BJ (cell line): Measurements from ENCODE around the gene FCRL3. TPM values are rescaled to one million over a fixed set of nuclear protein-coding genes. Genes with fewer than 3 reads are reported as not detected.

Source experiments
- CTCF ChIA-PET: fragments of 350-600 bp; formaldehyde crosslinking; extraction: SDS; loops from one replicate; lab custom pipeline; 2021; ENCODE audit warnings: antibody characterized with exemption, inconsistent platforms; lab: Yijun Ruan, JAX
- POLR2A ChIA-PET: fragments of 300-600 bp; sonication (Branson Sonifier 250); formaldehyde crosslinking; extraction: SDS; loops from one replicate; lab custom pipeline; 2021; ENCODE audit warnings: antibody characterized with exemption; lab: Charles Lee
- DNase-seq: peaks from one replicate; pipeline ENCODE4 v3.0.0-alpha.2; 2011; ENCODE audit warnings: low read depth
- H3K27me3 ChIP-seq: 2 replicates; pipeline ENCODE4 v1.6.0; 2011; ENCODE audit warnings: low read length; ENCODE audit not compliant: control insufficient read depth, insufficient read depth
- H3K36me3 ChIP-seq: 2 replicates; pipeline ENCODE4 v1.5.1; 2011; ENCODE audit warnings: low read length; ENCODE audit not compliant: control insufficient read depth, insufficient read depth
- H3K4me3 ChIP-seq: 2 replicates; pipeline ENCODE4 v1.5.1; 2011; ENCODE audit warnings: low read depth, mild to moderate bottlenecking, control low read depth, low read length
- polyA plus RNA-seq: library from polyadenylated mRNA; depleted of rRNA; stranded (reverse); fragments of >200 nt; gene quantifications from 2 replicates; pipeline ENCODE4 v1.2.3, GENCODE V29; 2011
- TF ChIP-seq, protein P1 (sequence below): IDR thresholded peaks from 2 replicates; pipeline ENCODE4 v1.5.1; 2011; ENCODE audit warnings: low read depth, mild to moderate bottlenecking, control low read depth, inconsistent platforms, low read length, moderate library complexity; ENCODE audit not compliant: insufficient read depth

Gene FCRL3
- polyA plus RNA-seq, 1 experiment: not detected

GRCh38 chr1:157732755-157733154 lies 32.2 kb upstream of the FCRL3 start:
- no peak for DNase-seq
- Histone ChIP-seq H3K4me3 (no peak overlapping the region), H3K36me3 (no peaks in the 10 kb centered on the region), H3K27me3 (no peaks in the 10 kb centered on the region)
- POLR2A ChIA-PET: no interaction called here
- CTCF ChIA-PET: no interaction called here
- TF ChIP-seq, protein P1, sequence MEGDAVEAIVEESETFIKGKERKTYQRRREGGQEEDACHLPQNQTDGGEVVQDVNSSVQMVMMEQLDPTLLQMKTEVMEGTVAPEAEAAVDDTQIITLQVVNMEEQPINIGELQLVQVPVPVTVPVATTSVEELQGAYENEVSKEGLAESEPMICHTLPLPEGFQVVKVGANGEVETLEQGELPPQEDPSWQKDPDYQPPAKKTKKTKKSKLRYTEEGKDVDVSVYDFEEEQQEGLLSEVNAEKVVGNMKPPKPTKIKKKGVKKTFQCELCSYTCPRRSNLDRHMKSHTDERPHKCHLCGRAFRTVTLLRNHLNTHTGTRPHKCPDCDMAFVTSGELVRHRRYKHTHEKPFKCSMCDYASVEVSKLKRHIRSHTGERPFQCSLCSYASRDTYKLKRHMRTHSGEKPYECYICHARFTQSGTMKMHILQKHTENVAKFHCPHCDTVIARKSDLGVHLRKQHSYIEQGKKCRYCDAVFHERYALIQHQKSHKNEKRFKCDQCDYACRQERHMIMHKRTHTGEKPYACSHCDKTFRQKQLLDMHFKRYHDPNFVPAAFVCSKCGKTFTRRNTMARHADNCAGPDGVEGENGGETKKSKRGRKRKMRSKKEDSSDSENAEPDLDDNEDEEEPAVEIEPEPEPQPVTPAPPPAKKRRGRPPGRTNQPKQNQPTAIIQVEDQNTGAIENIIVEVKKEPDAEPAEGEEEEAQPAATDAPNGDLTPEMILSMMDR: no peak

GRCh38 chr1:157725221-157725577 lies 24.6 kb upstream of the FCRL3 start:
- CTCF ChIA-PET: no interaction called here
- POLR2A ChIA-PET: no interaction called here

GRCh38 chr1:157724537-157725220 lies 24.1 kb upstream of the FCRL3 start:
- no peak overlapping the region for H3K4me3 ChIP-seq
- TF ChIP-seq, protein P1: no peak

More at GRCh38 chr1:157725221-157725577, 24.6 kb upstream of the FCRL3 start:
- no peak for DNase-seq
- no peaks in the 10 kb centered on the region for H3K36me3 ChIP-seq
- TF ChIP-seq, protein P1: no peak
- H3K27me3 ChIP-seq: no peaks in the 10 kb centered on the region
- no peak overlapping the region for H3K4me3 ChIP-seq

DNA sequence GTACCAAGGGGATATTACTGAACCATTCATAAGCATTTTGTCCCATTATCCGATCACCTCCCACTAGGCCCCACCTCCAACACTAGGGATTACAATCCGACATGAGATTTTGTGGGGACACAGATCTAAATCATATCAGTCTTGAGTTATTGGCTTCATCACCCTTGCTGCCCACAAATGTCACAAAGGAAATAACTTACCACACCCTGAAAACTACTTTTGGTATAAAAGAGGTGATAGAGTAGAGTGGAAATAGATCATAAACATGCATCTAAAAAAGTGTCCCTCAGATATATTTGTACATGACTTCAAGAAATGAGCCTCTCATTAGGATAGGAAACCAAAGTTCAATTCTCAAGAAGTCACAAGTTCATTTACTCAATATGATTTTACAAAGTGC lies 22.6 kb upstream of the FCRL3 start:
- POLR2A ChIA-PET: no interaction called here
- CTCF ChIA-PET: no interaction called here
- Histone ChIP-seq H3K36me3 (no peaks in the 10 kb centered on the region), H3K27me3 (no peaks in the 10 kb centered on the region), H3K4me3 (no peak overlapping the region)
- no peak for DNase-seq
- TF ChIP-seq, protein P1: no peak

More at GRCh38 chr1:157724537-157725220, 24.1 kb upstream of the FCRL3 start:
- no peak for DNase-seq
- ChIA-PET POLR2A (no interaction called here), CTCF (interaction anchor here (0.6 kb wide), 1 partner anchor 155 kb away, joined by 4 read pairs; no protein-coding TSS in a partner anchor)
- no peaks in the 10 kb centered on the region for H3K27me3 ChIP-seq
- no peaks in the 10 kb centered on the region for H3K36me3 ChIP-seq

GRCh38 chr1:157721985-157722384 lies 21.4 kb upstream of the FCRL3 start:
- TF ChIP-seq, protein P1: no peak
- DNase-seq: no peak
- Histone ChIP-seq H3K36me3 (no peaks in the 10 kb centered on the region), H3K27me3 (no peaks in the 10 kb centered on the region), H3K4me3 (no peak overlapping the region)
- ChIA-PET CTCF (no interaction called here), POLR2A (no interaction called here)
